OCI-LY3 (cell line): ENCODE measurements around the gene OPN5.

Experiments
- H2AFZ ChIP-seq: fragments of 200-600, 300-600 bp; shearing (Covaris generic); 2 replicates; pipeline ENCODE4 v1.6.0; 2014; ENCODE audit warnings: antibody characterized with exemption, low read depth, low read length
- H3K27ac ChIP-seq: fragments of 200-600, 300-600 bp; sonication (generic); 2 replicates; pipeline ENCODE4 v1.5.1; 2014; ENCODE audit warnings: mild to moderate bottlenecking, low read length, moderate library complexity, mixed read lengths
- H3K27me3 ChIP-seq: fragments of 200-600, 300-600 bp; sonication (generic); 2 replicates; pipeline ENCODE4 v1.6.1; 2014; ENCODE audit warnings: low read depth, low read length, mixed read lengths
- H3K36me3 ChIP-seq: fragments of 200-600, 300-600 bp; sonication (generic); replicated peaks from 2 replicates; pipeline ENCODE3; 2014; ENCODE audit warnings: low read depth, low read length, mixed read lengths
- H3K4me1 ChIP-seq: fragments of 300-600, 200-600 bp; sonication (generic); 2 replicates; pipeline ENCODE4 v1.6.1; 2014; ENCODE audit warnings: low read length, mixed read lengths
- H3K4me2 ChIP-seq: fragments of 200-600, 300-600 bp; sonication (generic); 2 replicates; pipeline ENCODE4 v1.6.1; 2014; ENCODE audit warnings: low read length, mixed read lengths
- H3K4me3 ChIP-seq: fragments of 300-600, 200-600 bp; sonication (generic); 2 replicates; pipeline ENCODE4 v1.5.1; 2014; ENCODE audit warnings: antibody characterized with exemption, mild to moderate bottlenecking, low read length, moderate library complexity
- H3K79me2 ChIP-seq: fragments of 300-600, 200-600 bp; shearing (Covaris generic); 2 replicates; pipeline ENCODE4 v1.6.1; 2014; ENCODE audit warnings: mild to moderate bottlenecking, low read length, mixed read lengths
- H3K9ac ChIP-seq: fragments of 300-600, 200-600 bp; shearing (Covaris generic); 2 replicates; pipeline ENCODE4 v1.6.0; 2014; ENCODE audit warnings: mild to moderate bottlenecking, low read length, moderate library complexity
- H3K9me3 ChIP-seq: fragments of 200-600, 300-600 bp; shearing (Covaris generic); 2 replicates; pipeline ENCODE4 v1.6.1; 2014; ENCODE audit warnings: low read length, mixed read lengths; ENCODE audit not compliant: insufficient read depth
- H4K20me1 ChIP-seq: fragments of 200-600, 300-600 bp; sonication (generic); 2 replicates; pipeline ENCODE4 v1.6.1; 2016; ENCODE audit warnings: low read length, mixed read lengths; ENCODE audit not compliant: insufficient read depth
- CTCF ChIP-seq: fragments of 200-600, 300-600 bp; sonication (generic); IDR thresholded peaks from 2 replicates; pipeline ENCODE4 v1.5.1; 2014; ENCODE audit warnings: antibody characterized with exemption, low read length, low read depth
- EZH2phosphoT487 ChIP-seq: fragments of 200-600 bp; shearing (Covaris generic); IDR thresholded peaks from 2 replicates; pipeline ENCODE4 v1.6.1; 2018; ENCODE audit warnings: antibody characterized with exemption, mixed run types, low read depth

Gene OPN5

GRCh38 chr6:47832386-47833100 lies 50.7 kb downstream of the OPN5 start:
- H3K4me2 ChIP-seq: no peak overlapping the region
- no peaks in the 10 kb centered on the region for H3K27me3 ChIP-seq
- no peak overlapping the region for H3K27ac ChIP-seq
- H3K79me2 ChIP-seq: no peaks in the 10 kb centered on the region
- H3K9ac ChIP-seq: no peak overlapping the region
- H3K9me3 ChIP-seq: no peaks in the 10 kb centered on the region
- H3K4me3 ChIP-seq: no peak overlapping the region
- H4K20me1 ChIP-seq: no peaks in the 10 kb centered on the region
- no peak overlapping the region for H2AFZ ChIP-seq
- no peaks in the 10 kb centered on the region for H3K4me1 ChIP-seq
- no peaks in the 10 kb centered on the region for H3K36me3 ChIP-seq
- no peak for TF ChIP-seq EZH2phosphoT487
- no peak for TF ChIP-seq CTCF

GRCh38 chr6:47834196-47834595 lies 52.4 kb downstream of the OPN5 start:
- Histone ChIP-seq H3K27me3 (no peaks in the 10 kb centered on the region), H3K4me2 (no peak overlapping the region), H3K79me2 (no peaks in the 10 kb centered on the region), H3K36me3 (no peaks in the 10 kb centered on the region), H3K4me1 (no peaks in the 10 kb centered on the region), H3K4me3 (no peak overlapping the region), H3K9ac (no peak overlapping the region), H3K27ac (no peak overlapping the region), H4K20me1 (no peaks in the 10 kb centered on the region), H2AFZ (no peak overlapping the region), H3K9me3 (no peaks in the 10 kb centered on the region)
- TF ChIP-seq EZH2phosphoT487 (no peak), CTCF (no peak)

DNA sequence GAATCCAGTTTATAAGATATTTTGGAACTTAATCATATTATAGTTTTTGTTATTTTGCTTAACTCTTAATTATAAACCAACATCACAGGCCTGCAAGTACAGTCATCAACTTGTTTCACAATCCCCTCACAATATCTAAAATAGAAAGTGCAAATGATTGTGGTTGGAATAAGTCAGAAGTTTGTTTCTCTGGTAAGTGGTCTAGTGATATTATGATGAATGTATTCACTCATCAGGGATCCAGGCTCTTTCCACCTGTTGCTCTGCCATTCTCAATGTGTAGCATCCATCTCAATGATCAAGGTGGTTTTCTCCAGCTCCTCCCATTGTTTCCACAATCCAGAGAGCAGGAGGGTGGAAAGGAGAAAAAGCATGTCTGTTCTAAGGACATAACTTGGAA lies 54.2 kb downstream of the OPN5 start:
- no peaks in the 10 kb centered on the region for H4K20me1 ChIP-seq
- no peak overlapping the region for H2AFZ ChIP-seq
- H3K9me3 ChIP-seq: no peaks in the 10 kb centered on the region
- H3K4me3 ChIP-seq: no peak overlapping the region
- no peaks in the 10 kb centered on the region for H3K4me1 ChIP-seq
- no peak overlapping the region for H3K9ac ChIP-seq
- no peaks in the 10 kb centered on the region for H3K27me3 ChIP-seq
- H3K4me2 ChIP-seq: no peak overlapping the region
- H3K27ac ChIP-seq: no peak overlapping the region
- no peaks in the 10 kb centered on the region for H3K36me3 ChIP-seq
- TF ChIP-seq EZH2phosphoT487 (no peak), CTCF (no peak)
- H3K79me2 ChIP-seq: no peaks in the 10 kb centered on the region

DNA sequence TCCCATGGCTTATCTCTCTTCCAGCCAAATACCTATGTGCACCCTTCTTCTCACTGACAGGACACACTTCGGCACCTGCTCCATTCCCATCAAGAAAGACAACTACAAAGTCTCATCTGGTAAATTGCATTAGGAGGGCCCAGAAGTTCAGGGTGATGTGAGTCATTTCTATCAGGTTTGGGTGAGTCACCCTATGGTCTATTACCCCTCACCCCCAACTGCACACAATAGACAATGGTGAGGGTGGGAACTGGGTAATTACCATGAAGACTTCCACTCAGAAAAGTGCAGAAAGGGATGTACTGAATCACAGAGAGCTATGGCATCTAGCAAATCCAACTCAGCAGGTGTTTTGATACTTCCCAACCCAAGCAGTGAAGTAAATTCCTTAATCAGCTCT lies 54.8 kb downstream of the OPN5 start:
- Histone ChIP-seq H3K27me3 (no peaks in the 10 kb centered on the region), H3K79me2 (no peaks in the 10 kb centered on the region), H3K36me3 (no peaks in the 10 kb centered on the region), H3K4me3 (no peak overlapping the region), H3K4me1 (no peaks in the 10 kb centered on the region), H3K27ac (no peak overlapping the region), H3K9ac (no peak overlapping the region), H2AFZ (no peak overlapping the region), H3K4me2 (no peak overlapping the region), H3K9me3 (no peaks in the 10 kb centered on the region), H4K20me1 (no peaks in the 10 kb centered on the region)
- TF ChIP-seq EZH2phosphoT487: no peak
- no peak for TF ChIP-seq CTCF
